GF-D8 (cell line): ENCODE results near the gene MEGF11.

Experiments used
- DNase-seq: peaks from one replicate; lab custom pipeline; 2025; lab: John Stamatoyannopoulos, UW

The MEGF11 gene

DNA sequence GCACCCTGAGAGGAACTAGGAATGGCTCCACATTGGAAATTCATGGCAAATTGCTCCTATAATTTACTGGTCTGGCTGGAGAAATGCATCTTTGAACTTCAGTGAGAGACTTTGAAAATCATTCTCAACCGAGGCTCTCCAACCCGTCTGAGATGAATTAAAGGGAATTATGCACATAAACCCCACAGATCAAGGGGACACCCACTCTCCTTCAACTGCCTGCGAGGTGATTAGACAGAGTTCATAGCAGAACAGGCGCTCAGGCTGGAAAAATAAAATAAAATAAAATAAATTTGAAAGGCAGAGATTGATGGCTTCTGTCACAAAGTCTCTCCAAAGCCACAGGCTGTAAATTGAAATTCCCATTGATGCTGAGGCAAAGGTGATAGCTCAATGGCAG lies 37.7 kb downstream of the MEGF11 start:
- DNase-seq: no peak

DNA sequence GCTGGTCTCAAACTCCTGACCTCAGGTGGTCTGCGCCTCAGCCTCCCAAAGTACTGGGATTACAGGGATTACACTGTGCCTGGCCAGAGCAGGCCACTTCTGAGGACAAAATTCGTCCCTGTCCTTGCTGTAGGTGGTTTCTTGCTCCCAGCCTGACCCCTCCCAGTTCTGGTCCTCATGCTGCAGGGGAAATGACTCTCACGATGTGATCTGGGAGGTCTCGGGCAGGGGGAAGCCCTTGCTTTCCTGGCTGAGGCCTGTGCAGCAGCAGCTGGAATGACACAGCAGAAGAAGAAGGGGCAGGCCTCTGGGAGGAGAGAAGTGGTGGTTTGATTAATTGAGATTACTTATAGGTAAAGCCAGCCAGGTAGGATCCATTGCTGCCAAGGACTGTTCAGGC lies 39.3 kb downstream of the MEGF11 start:
- no peak for DNase-seq

- no peak for DNase-seq
Measured at GRCh38 chr15:66212563-66212921, 41.0 kb downstream of the MEGF11 start.

DNA sequence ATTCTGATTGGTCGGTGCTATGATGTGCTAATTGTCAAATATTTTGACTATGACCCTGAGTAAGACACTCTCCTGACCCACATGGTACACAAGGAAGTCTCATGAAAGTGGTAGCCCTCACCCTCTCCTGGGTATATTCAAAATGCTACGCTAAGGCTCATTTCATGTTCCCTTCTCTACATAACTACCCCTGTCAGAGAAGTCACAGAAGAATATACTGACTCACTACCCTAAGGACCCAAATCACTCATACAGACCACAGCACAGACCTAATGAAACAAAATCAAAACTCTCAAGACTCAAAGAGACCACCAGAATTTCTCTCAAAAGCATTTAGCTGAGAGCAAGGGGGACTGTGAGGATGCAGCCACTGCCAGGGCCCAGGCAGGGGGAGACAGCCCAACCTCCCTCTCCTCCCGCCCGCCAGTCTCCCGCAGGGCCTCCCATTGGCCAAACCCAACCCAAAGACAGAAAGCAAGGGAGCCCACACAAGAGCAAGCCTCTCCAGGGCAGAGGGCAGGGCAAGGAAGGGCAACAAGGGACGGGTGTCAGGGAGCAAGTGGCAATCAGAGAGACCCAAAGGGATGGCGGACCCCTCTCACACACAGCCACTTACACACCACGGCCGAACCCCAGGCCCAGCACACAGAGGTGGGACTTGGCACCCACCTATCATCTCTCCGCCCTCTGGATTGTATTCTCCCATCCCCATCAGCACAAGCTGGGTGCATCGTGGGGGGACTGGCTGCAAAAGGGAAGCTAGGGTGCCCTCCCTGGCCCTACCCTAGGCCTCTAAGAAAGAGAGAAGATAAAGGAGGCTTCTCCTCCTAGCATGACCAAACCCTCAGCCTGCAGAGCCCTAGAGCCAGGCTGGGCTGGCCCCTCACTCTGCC lies 41.6 kb downstream of the MEGF11 start:
- no peak for DNase-seq

DNA sequence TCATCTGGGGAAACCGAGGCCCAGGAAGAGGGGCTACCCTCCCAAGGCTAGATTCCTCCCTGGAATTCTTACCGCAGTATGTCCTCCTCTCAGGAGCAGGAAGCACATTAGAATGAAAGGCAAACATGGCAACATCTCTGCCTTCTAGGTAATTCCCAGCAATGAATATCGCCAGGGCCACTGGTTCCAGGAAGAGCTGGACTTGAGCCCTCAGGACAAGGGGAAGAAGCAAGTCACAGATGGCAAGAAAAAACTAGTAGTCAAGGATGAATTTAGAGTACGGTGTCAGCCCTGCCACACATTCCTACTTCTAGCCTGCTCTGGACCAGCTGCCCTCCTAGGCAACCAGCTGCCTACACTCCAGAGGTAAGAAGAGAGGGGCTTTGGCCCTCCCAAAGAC lies 42.9 kb downstream of the MEGF11 start:
- no peak for DNase-seq

- DNase-seq: no peak
Measured at GRCh38 chr15:66198757-66199156, 54.8 kb downstream of the MEGF11 start.

- no peak for DNase-seq
Measured at GRCh38 chr15:66196602-66197001, 56.9 kb downstream of the MEGF11 start.

DNA sequence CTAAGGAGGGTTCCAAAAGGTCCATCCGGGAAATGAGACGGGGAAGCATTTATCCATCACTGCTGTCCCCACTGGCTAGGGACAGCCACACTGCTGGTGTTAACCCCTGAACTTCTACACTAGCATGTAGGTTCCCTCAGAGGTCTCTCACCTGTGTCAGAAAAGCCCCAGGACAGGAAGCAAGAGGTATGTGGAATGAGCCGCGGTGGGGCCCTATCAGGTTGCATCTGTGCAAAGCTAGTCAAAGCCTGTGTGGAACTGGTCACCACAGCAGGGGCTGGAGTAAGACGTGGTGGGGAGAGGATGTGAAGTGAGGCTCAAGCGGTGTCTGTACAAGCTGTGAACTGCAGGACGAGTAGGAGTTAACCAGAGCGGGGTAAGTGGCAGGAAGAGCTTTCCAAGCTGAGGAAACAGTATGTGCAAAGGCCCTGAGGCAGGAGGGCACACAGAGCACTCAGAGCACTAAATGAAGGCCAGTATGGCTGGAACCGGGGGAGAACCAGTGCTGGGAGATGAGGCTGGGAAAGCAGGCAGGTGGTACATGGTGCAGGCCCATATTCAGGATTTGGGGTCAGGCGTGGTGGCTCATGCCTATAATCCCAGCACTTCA lies 57.8 kb downstream of the MEGF11 start:
- no peak for DNase-seq

- no peak for DNase-seq
Measured at GRCh38 chr15:66193066-66193465, 60.5 kb downstream of the MEGF11 start.

- DNase-seq: no peak
Measured at GRCh38 chr15:66190746-66191145, 62.8 kb downstream of the MEGF11 start.

- DNase-seq: no peak
Measured at GRCh38 chr15:66189291-66189690, 64.3 kb downstream of the MEGF11 start.

DNA sequence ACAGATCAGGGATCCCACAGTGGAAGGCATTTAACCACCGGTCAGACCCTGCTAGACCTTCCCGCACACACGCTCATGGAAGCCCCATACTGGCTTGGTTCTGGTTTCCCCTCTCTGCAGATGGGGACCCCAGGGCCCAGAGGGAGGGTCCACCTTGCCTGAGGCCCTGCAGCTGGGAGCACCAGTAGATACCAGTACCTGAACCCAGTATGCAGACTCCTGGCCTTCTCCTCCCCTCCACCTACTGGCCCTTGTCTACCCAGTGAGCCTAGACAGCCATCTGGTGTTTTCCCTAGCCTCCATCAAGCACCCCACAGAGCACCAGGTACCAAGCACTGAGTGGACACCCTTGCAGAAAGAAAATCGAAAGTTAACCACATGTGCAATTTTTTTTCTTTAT lies 65.1 kb downstream of the MEGF11 start:
- no peak for DNase-seq

- DNase-seq: no peak
Measured at GRCh38 chr15:66187271-66187670, 66.3 kb downstream of the MEGF11 start.

DNA sequence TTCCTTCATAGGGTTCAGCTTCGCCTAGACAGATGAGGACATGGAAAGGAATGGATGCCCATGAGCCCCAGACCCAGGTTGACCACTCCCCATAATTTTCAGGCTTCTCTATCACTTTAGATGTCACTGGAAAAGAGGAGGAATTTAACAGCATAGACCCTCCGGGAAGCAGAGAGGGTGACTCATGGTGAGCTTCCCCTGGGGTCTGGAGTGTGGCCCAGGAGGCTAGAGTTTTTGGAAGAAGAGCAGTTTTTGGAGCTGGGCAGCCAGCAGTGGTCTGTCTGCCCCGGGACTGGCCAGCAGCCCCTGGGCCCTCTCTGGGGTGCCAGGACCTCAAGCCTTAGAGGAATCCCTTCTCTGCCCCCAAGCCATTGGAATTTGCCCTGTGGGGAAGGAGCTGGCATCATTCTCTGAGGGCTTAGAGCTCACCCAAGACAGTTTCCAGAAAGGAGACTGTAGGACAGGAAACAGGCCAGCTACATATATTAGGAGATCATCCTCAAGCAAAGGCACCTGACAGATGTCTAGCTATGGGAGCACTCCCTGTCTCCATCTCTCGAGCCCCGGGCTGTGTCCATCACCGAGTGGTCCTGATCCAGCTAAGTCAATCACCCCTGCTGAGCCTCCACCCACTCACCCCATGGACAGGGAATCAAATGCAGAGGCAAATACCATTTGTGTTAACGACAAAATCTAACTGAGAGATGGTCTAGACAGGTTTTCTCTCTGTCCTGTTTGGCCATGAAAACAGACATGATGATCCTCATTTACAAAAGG lies 67.3 kb downstream of the MEGF11 start:
- DNase-seq: no peak

GRCh38 chr15:66184936-66185790 lies 68.4 kb downstream of the MEGF11 start:
- DNase-seq: no peak

DNA sequence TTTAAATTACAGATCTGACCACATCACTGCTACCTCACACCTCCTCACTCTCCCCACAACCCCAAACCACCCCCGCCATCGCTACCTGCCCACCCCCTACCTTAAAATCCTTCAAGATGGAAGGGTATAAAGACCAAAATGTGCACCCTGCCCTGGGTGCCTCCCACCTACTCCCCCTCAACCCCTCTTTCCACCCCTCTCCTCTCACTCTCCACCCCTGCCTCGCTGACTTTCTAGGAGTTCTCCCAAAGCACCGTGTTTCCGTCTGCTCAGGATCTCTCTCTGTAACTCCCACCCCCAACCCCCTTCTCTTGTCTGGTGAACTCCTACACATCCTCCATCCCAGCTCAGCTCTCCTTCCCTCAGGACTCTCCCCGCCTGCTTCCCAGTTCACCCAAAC lies 69.1 kb downstream of the MEGF11 start:
- no peak for DNase-seq

GRCh38 chr15:66180531-66181097 lies 72.9 kb downstream of the MEGF11 start:
- no peak for DNase-seq

GRCh38 chr15:66178531-66178910 lies 75.0 kb downstream of the MEGF11 start:
- no peak for DNase-seq

DNA sequence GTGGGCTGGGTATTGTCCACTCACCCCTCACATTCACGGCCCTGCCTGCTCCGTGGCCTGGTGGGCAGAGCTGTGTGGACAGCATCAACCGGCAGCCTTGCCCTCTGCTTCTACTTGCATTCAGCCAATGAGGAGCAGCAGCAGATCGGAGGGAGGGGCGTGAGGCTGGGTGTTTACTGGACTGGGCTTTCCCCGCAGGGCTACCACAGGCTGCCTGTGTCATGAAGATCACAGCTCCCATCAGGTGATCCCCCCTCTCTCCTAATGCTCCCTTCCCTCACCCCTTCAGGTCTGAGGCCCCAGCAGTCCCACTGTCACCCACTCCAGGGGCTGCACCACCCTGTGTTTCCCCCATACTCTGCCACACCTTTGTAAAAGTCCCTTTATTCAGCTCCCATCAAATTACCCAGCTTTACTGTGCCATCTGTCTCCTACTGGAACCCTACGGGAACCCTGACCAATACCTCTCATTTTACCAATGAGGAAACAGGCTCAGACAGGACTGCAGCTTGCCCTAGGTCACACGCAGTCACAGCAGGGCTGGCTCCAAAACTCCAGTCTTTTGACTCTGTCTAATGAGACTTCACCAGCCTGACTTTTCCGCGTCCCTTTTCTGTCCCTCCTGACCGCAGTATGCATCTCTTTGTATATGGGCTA lies 81.1 kb downstream of the MEGF11 start:
- DNase-seq: no peak

GRCh38 chr15:66171841-66172240 lies 81.7 kb downstream of the MEGF11 start:
- DNase-seq: no peak

GRCh38 chr15:66170716-66171115 lies 82.8 kb downstream of the MEGF11 start:
- no peak for DNase-seq
